KOPT-K1 (cell line): ENCODE measurements around the gene ALDH3B2.
"Not testable (repeated sequence)": the region's sequence is repeated elsewhere in the genome, so short reads cannot be mapped to it uniquely, and the experiment has no call there.

Experiments used
- H3K27ac ChIP-seq: fragments of 200-600 bp; sonication (generic); 2 replicates; pipeline ENCODE4 v1.5.1; 2016; ENCODE audit warnings: antibody characterized with exemption, mild to moderate bottlenecking, low read depth, low read length; ENCODE audit not compliant: poor library complexity, severe bottlenecking
- H3K36me3 ChIP-seq: fragments of 200-600 bp; sonication (generic); 2 replicates; pipeline ENCODE4 v1.5.1; 2017; ENCODE audit warnings: antibody characterized with exemption, mild to moderate bottlenecking, low read length, moderate library complexity; ENCODE audit not compliant: insufficient read depth
- H3K9me3 ChIP-seq: fragments of 200-600 bp; sonication (generic); 2 replicates; pipeline ENCODE4 v1.5.1; 2017; ENCODE audit warnings: antibody characterized with exemption, low read length, mild to moderate bottlenecking; ENCODE audit not compliant: insufficient read depth, poor library complexity, severe bottlenecking

The ALDH3B2 gene

DNA sequence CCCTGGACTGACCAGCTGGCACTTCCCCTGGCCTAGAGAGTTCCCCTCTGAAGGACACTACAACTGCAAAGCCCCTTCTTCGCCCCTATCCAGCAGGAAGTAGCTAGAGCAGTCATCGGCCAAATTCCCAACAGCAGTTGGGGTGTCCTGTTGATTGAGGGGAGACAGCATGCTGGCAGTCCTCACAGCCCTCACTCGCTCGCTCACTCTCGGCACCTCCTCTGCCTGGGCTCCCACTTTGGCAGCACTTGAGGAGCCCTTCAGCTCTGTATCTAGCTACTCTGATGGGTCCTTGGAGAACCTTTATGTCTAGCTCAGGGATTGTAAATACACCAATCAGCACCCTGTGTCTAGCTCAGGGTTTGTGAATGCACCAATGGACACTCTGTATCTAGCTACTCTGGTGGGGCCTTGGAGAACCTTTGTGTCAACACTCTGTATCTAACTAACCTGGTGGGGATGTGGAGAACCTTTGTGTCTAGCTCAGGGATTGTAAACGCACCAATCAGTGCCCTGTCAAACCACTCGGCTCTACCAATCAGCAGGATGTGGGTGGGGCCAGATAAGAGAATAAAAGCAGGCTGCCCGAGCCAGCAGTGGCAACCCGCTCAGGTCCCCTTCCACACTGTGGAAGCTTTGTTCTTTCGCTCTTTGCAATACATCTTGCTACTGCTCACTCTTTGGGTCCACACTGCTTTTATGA, 48.1 kb downstream of the ALDH3B2 start:
- not testable (repeated sequence) for H3K27ac ChIP-seq

GRCh38 chr11:67623795-67624194, 50.6 kb downstream of the ALDH3B2 start:
- H3K36me3 ChIP-seq, H3K9me3 ChIP-seq, H3K27ac ChIP-seq: not testable (repeated sequence)

More for the DNA sequence above, 48.1 kb downstream of the ALDH3B2 start:
- not testable (repeated sequence) for H3K36me3 ChIP-seq, H3K9me3 ChIP-seq

DNA sequence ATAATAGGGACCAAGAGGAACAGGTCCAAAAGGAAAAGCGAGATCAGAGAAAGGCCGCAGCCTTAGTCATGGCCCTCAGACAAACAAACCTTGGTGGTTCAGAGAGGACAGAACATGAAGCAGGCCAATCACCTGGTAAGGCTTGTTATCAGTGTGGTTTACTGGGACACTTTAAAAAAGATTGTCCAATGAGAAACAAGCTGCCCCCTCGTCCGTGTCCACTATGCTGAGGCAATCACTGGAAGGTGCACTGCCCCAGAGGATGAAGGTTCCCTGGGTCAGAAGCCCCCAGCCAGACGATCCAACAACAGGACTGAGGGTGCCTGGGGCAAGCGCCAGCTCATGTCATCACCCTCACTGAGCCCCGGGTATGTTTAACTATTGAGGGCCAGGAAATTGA, 51.5 kb downstream of the ALDH3B2 start:
- H3K36me3 ChIP-seq, H3K27ac ChIP-seq: not testable (repeated sequence)

DNA sequence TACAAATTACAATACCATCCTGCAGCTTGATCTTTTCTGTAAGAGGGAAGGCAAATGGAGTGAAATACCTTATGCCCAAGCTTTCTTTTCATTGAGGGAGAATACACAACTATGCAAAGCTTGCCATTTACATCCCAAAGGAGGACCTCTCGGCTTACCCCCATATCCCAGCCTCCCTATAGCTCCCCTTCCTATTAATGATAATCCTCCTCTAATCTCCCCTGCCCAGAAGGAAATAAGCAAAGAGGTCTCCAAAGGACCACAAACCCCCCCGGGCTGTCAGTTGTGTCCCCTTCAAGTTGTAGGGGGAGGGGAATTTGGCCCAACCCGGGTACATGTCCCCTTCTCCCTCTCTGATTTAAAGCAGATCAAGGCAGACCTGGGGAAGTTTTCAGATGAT, 52.5 kb downstream of the ALDH3B2 start:
- H3K36me3 ChIP-seq, H3K27ac ChIP-seq, H3K9me3 ChIP-seq: not testable (repeated sequence)

More for the DNA sequence above, 51.5 kb downstream of the ALDH3B2 start:
- H3K9me3 ChIP-seq, result not testable (repeated sequence)

- not testable (repeated sequence) for H3K9me3 ChIP-seq, H3K27ac ChIP-seq, H3K36me3 ChIP-seq
Measured at GRCh38 chr11:67620621-67621020, 53.8 kb downstream of the ALDH3B2 start.

DNA sequence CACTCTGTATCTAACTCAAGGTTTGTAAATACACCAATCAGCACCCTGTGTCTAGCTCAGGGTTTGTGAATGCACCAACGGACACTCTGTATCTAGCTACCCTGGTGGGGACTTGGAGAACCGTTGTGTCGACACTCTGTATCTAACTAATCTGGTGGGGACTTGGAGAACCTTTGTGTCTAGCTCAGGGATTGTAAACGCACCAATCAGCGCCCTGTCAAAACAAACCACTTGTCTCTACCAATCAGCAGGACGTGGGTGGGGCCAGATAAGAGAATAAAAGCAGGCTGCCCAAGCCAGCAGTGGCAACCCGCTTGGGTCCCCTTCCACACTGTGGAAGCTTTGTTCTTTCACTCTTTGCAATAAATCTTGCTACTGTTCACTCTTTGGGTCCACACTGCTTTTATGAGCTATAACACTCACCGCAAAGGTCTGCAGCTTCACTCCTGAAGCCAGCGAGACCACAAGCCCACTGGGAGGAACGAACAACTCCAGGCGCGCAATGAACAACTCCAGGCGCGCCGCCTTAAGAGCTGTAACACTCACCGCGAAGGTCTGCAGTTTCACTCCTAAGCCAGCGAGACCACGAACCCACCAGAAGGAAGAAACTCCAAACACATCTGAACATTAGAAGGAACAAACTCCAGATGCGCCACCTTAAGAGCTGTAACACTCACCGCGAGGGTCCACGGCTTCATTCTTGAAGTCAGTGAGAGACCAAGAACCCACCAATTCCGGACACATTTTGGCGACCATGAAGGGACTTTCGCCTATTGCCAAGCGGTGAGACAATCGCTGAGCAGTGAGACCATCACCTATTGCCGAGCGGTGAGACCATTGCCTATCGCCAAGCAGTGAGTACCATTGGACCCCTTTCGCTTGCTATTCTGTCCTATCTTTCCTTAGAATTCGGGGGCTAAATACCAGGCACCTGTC, 54.5 kb downstream of the ALDH3B2 start:
- not testable (repeated sequence) for H3K27ac ChIP-seq, H3K9me3 ChIP-seq, H3K36me3 ChIP-seq

GRCh38 chr11:67618901-67619659, 55.3 kb downstream of the ALDH3B2 start:
- not testable (repeated sequence) for H3K9me3 ChIP-seq, H3K27ac ChIP-seq, H3K36me3 ChIP-seq

GRCh38 chr11:67617243-67617953, 57.0 kb downstream of the ALDH3B2 start:
- no peaks in the 10 kb centered on the region for H3K9me3 ChIP-seq
- H3K27ac ChIP-seq, result peak overlapping the region; percentile 34
- peaks cover 12% of the 10 kb centered on the region for H3K36me3 ChIP-seq

DNA sequence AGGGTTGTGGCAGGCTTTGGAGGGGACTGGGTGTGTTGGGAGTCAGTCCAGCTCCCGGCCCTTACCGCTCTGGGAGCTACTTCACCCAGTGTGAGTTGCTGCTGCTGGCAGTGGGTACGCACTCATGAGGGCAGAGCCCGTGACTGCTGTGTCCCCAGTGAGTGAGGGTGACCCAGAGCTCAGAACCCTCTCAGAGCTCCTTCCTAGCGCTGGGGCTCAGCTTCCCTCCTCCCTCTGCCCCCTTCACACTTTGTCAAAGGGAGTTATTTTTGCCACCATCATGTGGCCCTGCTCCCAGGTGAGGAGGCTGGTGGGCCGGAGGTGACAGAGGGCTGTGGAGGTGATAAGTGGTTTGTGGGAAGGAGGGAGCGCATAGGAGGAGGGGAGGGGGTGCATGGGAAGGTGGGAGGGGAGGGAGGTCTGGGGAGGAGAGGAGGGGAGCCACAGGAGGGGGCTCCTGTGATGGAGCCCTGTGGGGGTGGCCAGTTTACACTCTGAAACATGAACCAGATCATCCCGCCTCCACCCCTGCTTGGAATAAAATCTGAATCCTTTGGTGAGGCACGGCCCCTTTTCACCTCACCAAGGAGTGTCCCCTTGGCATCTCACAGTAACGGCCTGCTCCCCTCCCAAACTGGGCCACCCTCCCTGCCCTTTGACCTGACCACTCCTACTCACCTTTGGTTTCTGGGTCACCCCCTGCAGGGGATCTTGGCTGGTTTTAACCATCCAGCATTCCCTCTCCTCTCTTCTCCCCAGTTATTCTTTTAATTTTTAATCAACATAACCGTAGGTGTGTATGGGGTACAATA, 57.8 kb downstream of the ALDH3B2 start:
- Histone ChIP-seq H3K9me3 (no peaks in the 10 kb centered on the region), H3K27ac (peak overlapping the region; percentile 43), H3K36me3 (peaks cover 19% of the 10 kb centered on the region)

DNA sequence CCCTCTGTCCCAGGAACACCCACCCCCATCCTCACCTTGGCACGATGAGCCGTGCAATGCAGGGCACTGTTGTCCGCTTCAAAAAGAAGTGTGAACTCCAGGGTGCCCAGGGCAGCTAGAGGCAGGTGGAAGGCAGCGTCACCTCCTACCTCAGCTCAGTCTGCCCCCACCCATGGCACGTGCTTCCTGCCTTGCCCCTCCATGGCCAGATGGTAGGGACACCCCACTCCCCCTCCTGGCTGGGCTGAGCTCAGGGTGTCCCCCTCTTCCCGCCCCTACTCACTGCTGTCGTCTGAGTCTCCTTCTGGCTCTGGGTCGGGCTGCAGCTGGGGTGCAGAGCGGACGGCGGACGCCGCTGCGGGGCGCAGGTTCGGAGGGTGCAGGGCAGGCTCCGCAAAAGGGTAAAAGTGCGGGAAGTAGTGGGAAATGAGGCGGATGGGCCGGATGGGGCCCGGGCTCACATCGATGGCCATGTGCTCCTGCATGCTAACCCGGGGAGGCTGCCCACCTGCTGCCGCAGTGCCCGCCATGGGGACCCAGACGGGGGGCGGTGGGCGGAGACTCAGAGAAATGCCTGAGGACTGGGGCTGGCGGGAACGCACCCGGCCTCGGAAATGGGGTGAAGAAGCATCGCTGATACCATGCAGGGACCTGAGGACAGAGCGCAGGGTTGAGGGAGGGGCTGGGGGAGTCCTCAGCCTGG, 58.5 kb downstream of the ALDH3B2 start:
- H3K9me3 ChIP-seq, result no peaks in the 10 kb centered on the region
- peak overlapping the region; percentile 43 for H3K27ac ChIP-seq
- peaks cover 27% of the 10 kb centered on the region for H3K36me3 ChIP-seq

GRCh38 chr11:67614730-67615714, 59.4 kb downstream of the ALDH3B2 start:
- H3K9me3 ChIP-seq, result no peaks in the 10 kb centered on the region
- H3K36me3 ChIP-seq, result peaks cover 35% of the 10 kb centered on the region
- H3K27ac ChIP-seq, result peak overlapping the region; percentile 87

- no peaks in the 10 kb centered on the region for H3K9me3 ChIP-seq
- H3K36me3 ChIP-seq, result peaks cover 44% of the 10 kb centered on the region
- H3K27ac ChIP-seq, result peak overlapping the region; percentile 87
Measured at GRCh38 chr11:67613960-67614715, 60.3 kb downstream of the ALDH3B2 start.
